Brain microvascular endothelial cell (primary cell): ENCODE data around the gene COL4A1.

ENCODE experiments used
- DNase-seq: peaks from one replicate; pipeline ENCODE4 v3.0.0-alpha.2; 2020
- H3K27ac ChIP-seq: fragments of 250-450 bp; sonication (Bioruptor Pico); 2 replicates; pipeline ENCODE4 v1.5.1; 2020; ENCODE audit warnings: mild to moderate bottlenecking, moderate library complexity
- H3K27me3 ChIP-seq: fragments of 250-450 bp; sonication (Bioruptor Pico); replicated peaks from 2 replicates; pipeline ENCODE4 v1.5.1; 2020; ENCODE audit warnings: mild to moderate bottlenecking
- H3K36me3 ChIP-seq: fragments of 250-450 bp; sonication (Bioruptor Pico); replicated peaks from 2 replicates; pipeline ENCODE4 v1.5.1; 2020; ENCODE audit warnings: mild to moderate bottlenecking
- H3K4me3 ChIP-seq: 2 replicates; pipeline ENCODE4 v1.5.1; 2011; ENCODE audit warnings: low read depth, mild to moderate bottlenecking, control low read depth, low read length, moderate library complexity
- in situ Hi-C: cut with HindIII; loops from 2 replicates; pipeline ENCODE4 v1.10.0; 2017; ENCODE audit warnings: low sequenced_read_pairs, low pct_ligation_motif_present
- TF ChIP-seq, protein P1 (sequence below): IDR thresholded peaks from 2 replicates; pipeline ENCODE4 v1.5.1; 2011; ENCODE audit warnings: low read depth, mild to moderate bottlenecking, moderate library complexity, low read length, control low read depth, inconsistent platforms; ENCODE audit errors: missing control alignments

COL4A1 gene

GRCh38 chr13:110130431-110130830 lies 176.5 kb downstream of the COL4A1 start:
- Histone ChIP-seq H3K27ac (no peak overlapping the region), H3K4me3 (no peak overlapping the region), H3K36me3 (no peaks in the 10 kb centered on the region), H3K27me3 (no peaks in the 10 kb centered on the region)
- in situ Hi-C loops, result no loop called here
- DNase-seq, result no peak
- TF ChIP-seq, protein P1, sequence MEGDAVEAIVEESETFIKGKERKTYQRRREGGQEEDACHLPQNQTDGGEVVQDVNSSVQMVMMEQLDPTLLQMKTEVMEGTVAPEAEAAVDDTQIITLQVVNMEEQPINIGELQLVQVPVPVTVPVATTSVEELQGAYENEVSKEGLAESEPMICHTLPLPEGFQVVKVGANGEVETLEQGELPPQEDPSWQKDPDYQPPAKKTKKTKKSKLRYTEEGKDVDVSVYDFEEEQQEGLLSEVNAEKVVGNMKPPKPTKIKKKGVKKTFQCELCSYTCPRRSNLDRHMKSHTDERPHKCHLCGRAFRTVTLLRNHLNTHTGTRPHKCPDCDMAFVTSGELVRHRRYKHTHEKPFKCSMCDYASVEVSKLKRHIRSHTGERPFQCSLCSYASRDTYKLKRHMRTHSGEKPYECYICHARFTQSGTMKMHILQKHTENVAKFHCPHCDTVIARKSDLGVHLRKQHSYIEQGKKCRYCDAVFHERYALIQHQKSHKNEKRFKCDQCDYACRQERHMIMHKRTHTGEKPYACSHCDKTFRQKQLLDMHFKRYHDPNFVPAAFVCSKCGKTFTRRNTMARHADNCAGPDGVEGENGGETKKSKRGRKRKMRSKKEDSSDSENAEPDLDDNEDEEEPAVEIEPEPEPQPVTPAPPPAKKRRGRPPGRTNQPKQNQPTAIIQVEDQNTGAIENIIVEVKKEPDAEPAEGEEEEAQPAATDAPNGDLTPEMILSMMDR, result no peak

DNA sequence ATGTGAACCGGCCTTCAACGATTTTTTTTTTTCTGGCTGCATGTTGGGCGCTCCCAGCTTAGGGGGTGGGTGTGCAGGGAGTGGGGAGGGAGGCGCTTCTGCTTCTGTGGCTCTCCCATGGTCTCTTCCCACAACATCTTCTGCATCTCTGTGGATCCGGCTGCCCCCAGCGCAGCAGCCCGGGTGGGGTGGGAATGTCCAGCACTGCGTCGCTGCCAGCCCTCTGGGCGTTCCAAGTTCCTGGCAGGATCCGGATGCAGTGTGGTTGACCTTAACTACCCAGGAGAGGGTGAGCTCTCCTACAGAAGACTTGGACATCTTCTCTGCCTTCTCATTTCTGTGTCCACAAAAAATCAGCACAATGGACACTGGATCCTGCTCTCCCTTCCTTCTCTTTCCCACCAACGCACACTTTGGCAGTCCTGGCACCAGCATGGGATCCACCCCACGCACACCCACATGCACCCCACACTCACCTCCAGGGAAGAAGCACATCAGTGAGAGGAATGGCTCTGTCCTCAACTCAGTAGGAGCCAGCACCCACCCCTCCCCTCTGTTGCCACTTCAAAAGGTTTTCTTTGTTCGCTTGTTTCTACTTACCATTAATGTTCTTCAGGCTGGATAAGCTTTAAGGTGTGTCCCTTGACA lies 177.3 kb downstream of the COL4A1 start:
- no peak for DNase-seq

GRCh38 chr13:110129076-110129475 lies 177.9 kb downstream of the COL4A1 start:
- H3K36me3 ChIP-seq, result no peaks in the 10 kb centered on the region
- no peak for DNase-seq
- no peak overlapping the region for H3K4me3 ChIP-seq
- in situ Hi-C loops, result no loop called here
- peak overlapping the region; percentile 94 for H3K27ac ChIP-seq
- no peaks in the 10 kb centered on the region for H3K27me3 ChIP-seq
- TF ChIP-seq, protein P1, result no peak

More for the DNA sequence above, 177.3 kb downstream of the COL4A1 start:
- in situ Hi-C loops, result no loop called here
- no peak overlapping the region for H3K4me3 ChIP-seq
- no peaks in the 10 kb centered on the region for H3K36me3 ChIP-seq
- H3K27ac ChIP-seq, result peak overlapping the region; percentile 94
- no peaks in the 10 kb centered on the region for H3K27me3 ChIP-seq
- TF ChIP-seq, protein P1, result no peak

- DNase-seq, result no peak
- in situ Hi-C loops, result no loop called here
- H3K4me3 ChIP-seq, result no peak overlapping the region
- TF ChIP-seq, protein P1, result no peak
- H3K36me3 ChIP-seq, result no peaks in the 10 kb centered on the region
- no peaks in the 10 kb centered on the region for H3K27me3 ChIP-seq
- peak overlapping the region; percentile 94 for H3K27ac ChIP-seq
Measured at GRCh38 chr13:110128546-110128945, 178.4 kb downstream of the COL4A1 start.

GRCh38 chr13:110127986-110128511 lies 178.9 kb downstream of the COL4A1 start:
- no peak for DNase-seq
- peak overlapping the region; percentile 94 for H3K27ac ChIP-seq
- in situ Hi-C loops, result no loop called here

More at GRCh38 chr13:110127986-110128511, 178.9 kb downstream of the COL4A1 start:
- Histone ChIP-seq H3K27me3 (no peaks in the 10 kb centered on the region), H3K36me3 (no peaks in the 10 kb centered on the region), H3K4me3 (no peak overlapping the region)
- TF ChIP-seq, protein P1, result no peak
